GM21367 (cell line): ENCODE measurements around the gene UCP3.

Experiments used
- ATAC-seq: cut with Tn5 transposase; IDR thresholded peaks from one replicate; pipeline ENCODE4 v1.9.1; 2021; ENCODE audit not compliant: unreplicated experiment

The UCP3 gene

GRCh38 chr11:73958521-73959141 lies 50.3 kb downstream of the UCP3 start:
- no peak for ATAC-seq

GRCh38 chr11:73957654-73958361 lies 51.1 kb downstream of the UCP3 start:
- no peak for ATAC-seq

GRCh38 chr11:73956876-73957653 lies 51.8 kb downstream of the UCP3 start:
- ATAC-seq = no peak

GRCh38 chr11:73951797-73952196 lies 57.1 kb downstream of the UCP3 start:
- ATAC-seq = no peak

GRCh38 chr11:73950869-73951710 lies 57.8 kb downstream of the UCP3 start, which contains the start of gene DNAJB13:
DNAJB13 (plus strand) TSS chr11:73951026; CDS start chr11:73951070, 44 bp downstream.
- no peak for ATAC-seq
